Measurements from ENCODE around the gene SPINK4. TPM values are rescaled to one million over a fixed set of nuclear protein-coding genes. Genes with fewer than 3 reads are reported as not detected.

Gene SPINK4
- total RNA-seq, 2 experiments from 2014 or later: not detected

DNA sequence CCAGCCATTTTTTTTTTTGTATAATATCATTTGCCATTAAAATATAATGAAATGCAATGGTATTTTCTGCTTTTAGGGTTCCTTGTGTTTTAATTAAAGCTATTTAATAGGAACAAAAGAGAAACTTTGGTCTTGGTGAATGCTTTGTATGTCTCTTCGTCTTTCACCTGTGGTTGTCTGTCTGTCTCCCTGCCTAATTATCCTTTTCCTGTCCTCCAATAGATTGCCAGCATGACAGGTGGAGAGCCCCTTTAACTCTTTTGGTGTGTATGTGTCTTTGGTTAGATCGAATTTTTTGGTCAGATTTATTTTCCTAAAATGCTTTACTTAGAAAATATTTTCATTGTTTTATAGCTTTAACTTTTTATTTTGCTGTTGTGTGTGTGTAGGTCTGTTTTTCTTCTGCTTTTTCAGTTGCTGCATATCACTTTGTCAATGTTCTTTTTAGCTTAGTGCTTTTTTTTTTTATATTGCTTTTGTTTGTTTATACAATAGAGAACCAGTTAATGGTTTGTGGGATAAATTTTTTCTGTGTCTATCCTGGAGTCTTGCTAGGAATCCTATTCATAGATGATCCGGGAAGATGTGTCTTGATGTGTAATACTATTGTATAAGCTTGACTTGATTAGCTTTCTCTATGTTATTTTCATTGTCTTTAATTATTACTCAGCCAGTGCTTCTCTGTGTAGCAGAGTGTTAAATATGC, 33.5 kb downstream of the SPINK4 start:
- intact Hi-C loops (cut with DNase I, micrococcal nuclease): no loop called here
- Histone ChIP-seq H3K4me3 (ENCODE audit: low read length) (no peak overlapping the region), H3K36me3 (ENCODE audit: insufficient read depth, low read length) (peaks cover 90% of the 10 kb centered on the region), H3K9me3 (ENCODE audit: control insufficient read depth in 1 of 2, insufficient read depth in 1 of 2, low read length in 2 of 2) (no peaks in the 10 kb centered on the region), H3K27me3 (ENCODE audit: control insufficient read depth in 1 of 2, insufficient read depth in 2 of 2, low read length in 2 of 2) (no peaks in the 10 kb centered on the region), H3K4me1 (ENCODE audit: insufficient read depth, low read length) (no peaks in the 10 kb centered on the region), H3K27ac (ENCODE audit: low read depth in 1 of 2, low read length in 2 of 2) (no peak overlapping the region)
- ATAC-seq (ENCODE audit: poor library complexity): no peak
- ChIA-PET POLR2A (interaction anchor here (0.6 to 2.2 kb wide), 6 partner anchors 9 to 131 kb away, joined by 3 to 11 read pairs (median 4); partner anchors contain the start of genes BAG1, CHMP5 and NFX1), CTCF (interaction anchor here (1.9 kb wide), 1 partner anchor 13 kb away, joined by 8 read pairs; no protein-coding TSS in a partner anchor)
- H3K27ac Mint-ChIP-seq: no peak overlapping the region
- peaks cover 18% of the 10 kb centered on the region for H3K4me1 Mint-ChIP-seq (ENCODE audit: low read depth)
- H3K27me3 Mint-ChIP-seq: no peaks in the 10 kb centered on the region
- no peaks in the 10 kb centered on the region for H3K9me3 Mint-ChIP-seq
- DNase-seq: no peak
- TF ChIP-seq, protein P1, sequence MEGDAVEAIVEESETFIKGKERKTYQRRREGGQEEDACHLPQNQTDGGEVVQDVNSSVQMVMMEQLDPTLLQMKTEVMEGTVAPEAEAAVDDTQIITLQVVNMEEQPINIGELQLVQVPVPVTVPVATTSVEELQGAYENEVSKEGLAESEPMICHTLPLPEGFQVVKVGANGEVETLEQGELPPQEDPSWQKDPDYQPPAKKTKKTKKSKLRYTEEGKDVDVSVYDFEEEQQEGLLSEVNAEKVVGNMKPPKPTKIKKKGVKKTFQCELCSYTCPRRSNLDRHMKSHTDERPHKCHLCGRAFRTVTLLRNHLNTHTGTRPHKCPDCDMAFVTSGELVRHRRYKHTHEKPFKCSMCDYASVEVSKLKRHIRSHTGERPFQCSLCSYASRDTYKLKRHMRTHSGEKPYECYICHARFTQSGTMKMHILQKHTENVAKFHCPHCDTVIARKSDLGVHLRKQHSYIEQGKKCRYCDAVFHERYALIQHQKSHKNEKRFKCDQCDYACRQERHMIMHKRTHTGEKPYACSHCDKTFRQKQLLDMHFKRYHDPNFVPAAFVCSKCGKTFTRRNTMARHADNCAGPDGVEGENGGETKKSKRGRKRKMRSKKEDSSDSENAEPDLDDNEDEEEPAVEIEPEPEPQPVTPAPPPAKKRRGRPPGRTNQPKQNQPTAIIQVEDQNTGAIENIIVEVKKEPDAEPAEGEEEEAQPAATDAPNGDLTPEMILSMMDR (IDR thresholded peaks at IDR 0.05): no peak
- H3K36me3 Mint-ChIP-seq (ENCODE audit: low read depth): peaks cover 87% of the 10 kb centered on the region
- no peak overlapping the region for H3K4me3 Mint-ChIP-seq

DNA sequence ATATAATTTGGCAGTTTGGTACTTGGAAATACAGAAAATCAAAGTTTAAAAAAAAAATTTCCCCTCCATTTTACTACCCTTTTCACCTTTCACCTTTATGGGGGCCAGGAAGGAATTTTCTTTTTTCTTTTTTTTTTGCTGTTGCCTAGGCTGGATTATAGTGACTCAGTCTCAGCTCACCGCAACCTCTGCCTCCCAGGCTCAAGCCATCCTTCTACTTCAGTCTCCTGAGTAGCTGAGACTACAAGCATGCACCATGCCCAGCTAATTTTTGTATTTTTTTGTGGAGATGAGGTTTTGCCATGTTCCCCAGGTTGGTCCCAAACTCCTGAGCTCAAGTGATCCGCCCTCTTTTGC, 34.0 kb downstream of the SPINK4 start:
- Mint-ChIP-seq H3K9me3 (no peaks in the 10 kb centered on the region), H3K27ac (no peak overlapping the region), H3K36me3 (ENCODE audit: low read depth) (peaks cover 87% of the 10 kb centered on the region), H3K27me3 (no peaks in the 10 kb centered on the region), H3K4me1 (ENCODE audit: low read depth) (peaks cover 17% of the 10 kb centered on the region), H3K4me3 (no peak overlapping the region)
- ATAC-seq (ENCODE audit: poor library complexity): no peak
- no peak for DNase-seq
- H3K4me1 ChIP-seq (ENCODE audit: insufficient read depth, low read length): no peaks in the 10 kb centered on the region
- H3K27ac ChIP-seq (ENCODE audit: low read depth in 1 of 2, low read length in 2 of 2): no peak overlapping the region
- CTCF ChIA-PET: interaction anchor here (1.9 kb wide), 1 partner anchor 13 kb away, joined by 8 read pairs; no protein-coding TSS in a partner anchor
- TF ChIP-seq, protein P1 (IDR thresholded peaks at IDR 0.05): no peak
- no peaks in the 10 kb centered on the region for H3K27me3 ChIP-seq (ENCODE audit: control insufficient read depth in 1 of 2, insufficient read depth in 2 of 2, low read length in 2 of 2)
- intact Hi-C loops (cut with DNase I, micrococcal nuclease): no loop called here
- H3K36me3 ChIP-seq (ENCODE audit: insufficient read depth, low read length): peaks cover 90% of the 10 kb centered on the region
- POLR2A ChIA-PET: interaction anchor here (1.0 to 2.2 kb wide), 3 partner anchors 9 to 131 kb away, joined by 3 to 11 read pairs (median 4); partner anchors contain the start of genes BAG1, CHMP5 and NFX1
- H3K9me3 ChIP-seq (ENCODE audit: control insufficient read depth in 1 of 2, insufficient read depth in 1 of 2, low read length in 2 of 2): no peaks in the 10 kb centered on the region
- no peak overlapping the region for H3K4me3 ChIP-seq (ENCODE audit: low read length)

DNA sequence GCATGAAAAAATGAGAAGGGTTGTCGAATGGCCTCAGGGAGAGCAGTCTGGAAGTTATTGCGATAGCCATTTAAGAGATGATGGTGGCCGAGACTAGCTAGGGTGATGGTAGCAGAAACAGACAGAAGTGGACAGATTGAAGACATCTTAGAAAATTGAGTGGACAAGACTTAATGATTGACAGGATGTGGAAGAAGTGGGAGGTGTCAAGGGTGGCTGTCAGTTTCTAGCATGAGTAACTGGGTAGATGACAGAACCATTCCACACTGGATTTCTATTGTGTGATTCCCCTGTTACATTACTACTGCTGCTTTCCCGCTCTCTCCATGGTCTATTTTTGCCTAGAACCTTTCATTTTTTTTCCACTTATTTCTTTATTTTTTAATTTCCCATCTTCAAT, 37.5 kb downstream of the SPINK4 start:
- H3K4me1 Mint-ChIP-seq (ENCODE audit: low read depth): peaks cover 9% of the 10 kb centered on the region
- intact Hi-C loops (cut with DNase I, micrococcal nuclease): no loop called here

More for the DNA sequence above, 37.5 kb downstream of the SPINK4 start:
- H3K4me3 Mint-ChIP-seq: no peak overlapping the region
- H3K36me3 ChIP-seq (ENCODE audit: insufficient read depth, low read length): peaks cover 91% of the 10 kb centered on the region
- H3K27me3 Mint-ChIP-seq: no peaks in the 10 kb centered on the region
- peaks cover 92% of the 10 kb centered on the region for H3K36me3 Mint-ChIP-seq (ENCODE audit: low read depth)
- H3K27ac Mint-ChIP-seq: no peak overlapping the region
- H3K9me3 Mint-ChIP-seq: no peaks in the 10 kb centered on the region
- ChIA-PET CTCF (no interaction called here), POLR2A (no interaction called here)
- TF ChIP-seq, protein P1 (IDR thresholded peaks at IDR 0.05): no peak
- DNase-seq: no peak
- no peaks in the 10 kb centered on the region for H3K9me3 ChIP-seq (ENCODE audit: control insufficient read depth in 1 of 2, insufficient read depth in 1 of 2, low read length in 2 of 2)
- no peak overlapping the region for H3K27ac ChIP-seq (ENCODE audit: low read depth in 1 of 2, low read length in 2 of 2)
- ATAC-seq (ENCODE audit: poor library complexity): no peak
- H3K4me3 ChIP-seq (ENCODE audit: low read length): no peak overlapping the region
- no peaks in the 10 kb centered on the region for H3K27me3 ChIP-seq (ENCODE audit: control insufficient read depth in 1 of 2, insufficient read depth in 2 of 2, low read length in 2 of 2)
- no peaks in the 10 kb centered on the region for H3K4me1 ChIP-seq (ENCODE audit: insufficient read depth, low read length)

Measured in CD4-positive, alpha-beta T cell (primary cell).